ENCODE results near the gene ICAM1. TPM values are rescaled to one million over a fixed set of nuclear protein-coding genes. Genes with fewer than 3 reads are reported as not detected.

Gene ICAM1
- total and polyA plus RNA-seq, 2 of the 8 experiments (the other 6 are each of a cell fraction or from before 2014, with no cell fraction given) = 4.0 to 9.4 TPM

DNA sequence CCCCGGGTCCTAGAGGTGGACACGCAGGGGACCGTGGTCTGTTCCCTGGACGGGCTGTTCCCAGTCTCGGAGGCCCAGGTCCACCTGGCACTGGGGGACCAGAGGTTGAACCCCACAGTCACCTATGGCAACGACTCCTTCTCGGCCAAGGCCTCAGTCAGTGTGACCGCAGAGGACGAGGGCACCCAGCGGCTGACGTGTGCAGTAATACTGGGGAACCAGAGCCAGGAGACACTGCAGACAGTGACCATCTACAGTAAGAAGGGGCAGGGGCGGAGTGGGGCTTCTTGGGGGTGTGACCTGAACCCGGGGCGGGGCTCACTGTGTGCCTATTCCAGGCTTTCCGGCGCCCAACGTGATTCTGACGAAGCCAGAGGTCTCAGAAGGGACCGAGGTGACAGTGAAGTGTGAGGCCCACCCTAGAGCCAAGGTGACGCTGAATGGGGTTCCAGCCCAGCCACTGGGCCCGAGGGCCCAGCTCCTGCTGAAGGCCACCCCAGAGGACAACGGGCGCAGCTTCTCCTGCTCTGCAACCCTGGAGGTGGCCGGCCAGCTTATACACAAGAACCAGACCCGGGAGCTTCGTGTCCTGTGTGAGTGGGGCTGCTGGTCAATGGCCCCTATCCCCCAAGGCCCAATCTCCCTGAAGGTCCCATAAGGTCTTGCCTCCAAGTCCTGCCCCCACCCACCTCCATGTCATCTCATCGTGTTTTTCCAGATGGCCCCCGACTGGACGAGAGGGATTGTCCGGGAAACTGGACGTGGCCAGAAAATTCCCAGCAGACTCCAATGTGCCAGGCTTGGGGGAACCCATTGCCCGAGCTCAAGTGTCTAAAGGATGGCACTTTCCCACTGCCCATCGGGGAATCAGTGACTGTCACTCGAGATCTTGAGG lies 13.4 kb downstream of the ICAM1 start:
- 96% methylated on average over 34 of the region's 34 CpGs; no CpG with 5 or more reads in 1 of the 2 experiments for WGBS, 2 experiments (ENCODE audit: extremely low coverage in 1 of 2, insufficient coverage in 1 of 2, insufficient read length in 1 of 2, insufficient replicate concordance in 2 of 2, low coverage in 1 of 2, low lambda C conversion rate in 2 of 2, missing lambda C conversion rate in 1 of 2)
- Histone ChIP-seq H3K4ac (replicated peaks; ENCODE audit: insufficient read length, low read depth, low read length) (no peak overlapping the region), H3K18ac (ENCODE audit: extremely low read depth, low read length) (no peak overlapping the region), H4K8ac (ENCODE audit: extremely low read depth, insufficient read depth, low read length) (no peak overlapping the region), H3K56ac (replicated peaks; ENCODE audit: insufficient read length, low read depth, low read length) (no peak overlapping the region), H4K5ac (ENCODE audit: insufficient read length, low read depth, low read length) (no peak overlapping the region), H2AK5ac (ENCODE audit: low read depth, low read length) (no peak overlapping the region), H3K23ac (ENCODE audit: insufficient read length) (no peak overlapping the region), H2BK20ac (ENCODE audit: low read length) (no peak overlapping the region), H3K9me3 (ENCODE audit: insufficient read depth in 2 of 2, low read depth in 1 of 2, low read length in 1 of 2) (no peaks in the 10 kb centered on the region), H2BK12ac (ENCODE audit: low read depth, low read length) (no peak overlapping the region; the same call in 1 of the 2 replicates), H3K4me1 (replicated peaks in 1 of 4; ENCODE audit: control insufficient read depth in 3 of 4, insufficient read depth in 4 of 4, low read length in 3 of 4) (peaks cover 0 to 16% (median 8%) of the 10 kb centered on the region in 4 experiments; a peak in 6 of 7 replicates), H3K36me3 (ENCODE audit: control insufficient read depth in 2 of 4, insufficient read depth in 4 of 4, low read length in 3 of 4) (no peaks in the 10 kb centered on the region), H3K4me3 (ENCODE audit: extremely low read depth in 1 of 4, insufficient read depth in 2 of 4, low read depth in 3 of 4, low read length in 4 of 4) (no peak overlapping the region), H3K27me3 (replicated peaks in 1 of 4; ENCODE audit: control insufficient read depth in 3 of 4, extremely low read depth in 1 of 4, insufficient read depth in 3 of 4, low read length in 3 of 4) (peaks cover 8 to 26% (median 17%) of the 10 kb centered on the region in 4 experiments), H2BK5ac (ENCODE audit: low read depth, low read length) (no peak overlapping the region), H3K14ac (ENCODE audit: insufficient read length) (no peak overlapping the region), H3K4me2 (ENCODE audit: insufficient read depth in 1 of 2, low read depth in 2 of 2, low read length in 2 of 2) (no peak overlapping the region), H3K9ac (replicated peaks in 1 of 4; ENCODE audit: extremely low read depth in 1 of 4, low read depth in 3 of 4, low read length in 3 of 4) (no peak overlapping the region), H2BK15ac (ENCODE audit: low read length) (no peak overlapping the region), H3K79me2 (ENCODE audit: control insufficient read depth in 1 of 2, insufficient read depth in 2 of 2, low read length in 2 of 2) (no peaks in the 10 kb centered on the region), H2BK120ac (replicated peaks; ENCODE audit: low read depth, low read length) (no peak overlapping the region), H4K91ac (replicated peaks; ENCODE audit: insufficient read length, low read length) (no peak overlapping the region), H3K79me1 (ENCODE audit: low read depth, low read length) (no peaks in the 10 kb centered on the region; the same call in 1 of the 2 replicates), H3K27ac (ENCODE audit: low read depth, low read length) (no peak overlapping the region), H4K20me1 (replicated peaks in 1 of 2; ENCODE audit: control insufficient read depth in 1 of 2, insufficient read depth in 2 of 2, low read length in 2 of 2) (no peaks in the 10 kb centered on the region), H2AFZ (ENCODE audit: low read length) (no peak overlapping the region), H3K23me2 (ENCODE audit: low read depth, low read length) (peaks cover 8% of the 10 kb centered on the region; the same call in 1 of the 2 replicates)
- DNase-seq (ENCODE audit: low read depth in 1 of 2, low spot score in 2 of 2) = no peak
- POLR2A ChIA-PET (ENCODE audit: partially characterized antibody) = interaction anchor here (0.8 to 0.9 kb wide), 2 partner anchors 13 to 23 kb away, joined by 3 read pairs; partner anchors contain the start of gene ICAM1
- CTCF ChIA-PET (ENCODE audit: partially characterized antibody) = interaction anchor here (1.0 to 11.6 kb wide), 6 partner anchors 14 to 105 kb away, joined by 3 to 94 read pairs (median 4); partner anchors contain the start of gene ICAM1
- no peak for FAIRE-seq
- no peak for TF ChIP-seq SP1 (IDR thresholded peaks at IDR 0.05; ENCODE audit: low read depth, low read length)
- TF ChIP-seq TAF7 (optimal IDR thresholded peaks at IDR 0.05; ENCODE audit: borderline replicate concordance, low read depth, low read length) = no peak
- TF ChIP-seq RXRA (IDR thresholded peaks at IDR 0.05; ENCODE audit: insufficient read depth, low read depth, low read length) = no peak
- TF ChIP-seq BACH1 (IDR thresholded peaks at IDR 0.05; ENCODE audit: low read length) = no peak
- no peak for TF ChIP-seq GTF2F1 (IDR thresholded peaks at IDR 0.05; ENCODE audit: borderline replicate concordance, low read depth, low read length)

Measured in H1 (cell line).